GM23338 (cell line): Measurements from ENCODE around the gene SVOPL. TPM values are rescaled to one million over a fixed set of nuclear protein-coding genes. Genes with fewer than 3 reads are reported as not detected.
"Not testable (repeated sequence)": the region's sequence is repeated elsewhere in the genome, so short reads cannot be mapped to it uniquely, and the experiment has no call there.

Experiments used
- ATAC-seq: fragments of 200-7000 bp; cut with Tn5 transposase; 3 replicates; pipeline ENCODE4 v1.9.1; 2020
- DNase-seq: peaks from one replicate; pipeline ENCODE4 v3.0.0-alpha.2; 2015; ENCODE audit warnings: low spot score
- H2AFZ ChIP-seq: fragments of 200-600 bp; sonication (generic); 2 replicates; pipeline ENCODE4 v1.8.0; 2016; ENCODE audit warnings: antibody characterized with exemption, mild to moderate bottlenecking, moderate library complexity
- H3F3A ChIP-seq: fragments of 200-600 bp; sonication (generic); replicated peaks from 2 replicates; pipeline ENCODE4 v1.8.0; 2017; ENCODE audit warnings: antibody characterized with exemption, mixed run types, low read depth
- H3K27ac ChIP-seq: fragments of 200-600 bp; sonication (generic); 2 replicates; pipeline ENCODE4 v1.6.1; 2016; ENCODE audit warnings: low read depth
- H3K27me3 ChIP-seq: fragments of 200-600 bp; sonication (generic); 2 replicates; pipeline ENCODE4 v1.8.0; 2016; ENCODE audit warnings: mild to moderate bottlenecking, mixed run types, moderate library complexity; ENCODE audit not compliant: insufficient read depth
- H3K36me3 ChIP-seq: fragments of 200-600 bp; sonication (generic); 2 replicates; pipeline ENCODE4 v1.8.0; 2016; ENCODE audit warnings: mild to moderate bottlenecking; ENCODE audit not compliant: insufficient read depth
- H3K4me1 ChIP-seq: fragments of 200-600 bp; sonication (generic); 2 replicates; pipeline ENCODE4 v1.8.0; 2016; ENCODE audit warnings: mild to moderate bottlenecking, moderate library complexity; ENCODE audit not compliant: insufficient read depth
- H3K4me2 ChIP-seq: fragments of 200-600 bp; sonication (generic); 2 replicates; pipeline ENCODE4 v1.7.1; 2017; ENCODE audit warnings: mixed run types
- H3K4me3 ChIP-seq: fragments of 200-600 bp; sonication (generic); 2 replicates; pipeline ENCODE4 v1.6.1; 2016; ENCODE audit warnings: mixed run types
- H3K79me2 ChIP-seq: fragments of 200-600 bp; sonication (generic); replicated peaks from 2 replicates; pipeline ENCODE4 v1.8.0; 2017; ENCODE audit warnings: mild to moderate bottlenecking; ENCODE audit not compliant: insufficient read depth
- H3K9me2 ChIP-seq: fragments of 200-600 bp; sonication (generic); 2 replicates; pipeline ENCODE4 v1.8.0; 2017; ENCODE audit not compliant: insufficient read depth
- H4K20me1 ChIP-seq: fragments of 200-600 bp; sonication (generic); replicated peaks from 2 replicates; pipeline ENCODE4 v1.8.0; 2017; ENCODE audit warnings: mild to moderate bottlenecking; ENCODE audit not compliant: insufficient read depth
- H3K27ac Mint-ChIP-seq: 2 replicates; pipeline ENCODE4 v1.8.0; 2020; ENCODE audit warnings: inconsistent platforms, mild to moderate bottlenecking, moderate library complexity, mixed read lengths
- H3K27me3 Mint-ChIP-seq: 3 replicates; pipeline ENCODE4 v1.8.0; 2022; ENCODE audit warnings: low read depth, mild to moderate bottlenecking, moderate library complexity, mixed read lengths, inconsistent platforms; ENCODE audit not compliant: insufficient read depth, poor library complexity
- H3K36me3 Mint-ChIP-seq: 3 replicates; pipeline ENCODE4 v1.8.0; 2021; ENCODE audit warnings: low read depth, mild to moderate bottlenecking, inconsistent platforms, moderate library complexity, mixed read lengths
- H3K4me1 Mint-ChIP-seq: 3 replicates; pipeline ENCODE4 v1.8.0; 2020; ENCODE audit warnings: mild to moderate bottlenecking, inconsistent platforms, mixed read lengths
- H3K4me3 Mint-ChIP-seq: 3 replicates; pipeline ENCODE4 v1.8.0; 2021; ENCODE audit warnings: moderate library complexity, mild to moderate bottlenecking, inconsistent platforms, mixed read lengths
- H3K9me3 Mint-ChIP-seq: 3 replicates; pipeline ENCODE4 v1.8.0; 2020; ENCODE audit warnings: moderate library complexity, mild to moderate bottlenecking, inconsistent platforms, mixed read lengths
- CREB1 ChIP-seq: fragments of 250-450 bp; sonication (Bioruptor Pico); IDR thresholded peaks from 2 replicates; pipeline ENCODE4 v1.5.0; 2020; ENCODE audit warnings: low read depth, mild to moderate bottlenecking, moderate library complexity
- ETS1 ChIP-seq: IDR thresholded peaks from 2 replicates; pipeline ENCODE4 v1.6.1; 2016; ENCODE audit warnings: antibody characterized with exemption
- EZH2 ChIP-seq: fragments of 200-600 bp; sonication (generic); IDR thresholded peaks from one replicate; pipeline ENCODE4 v1.8.0; 2017; ENCODE audit warnings: antibody characterized with exemption, mild to moderate bottlenecking, low read depth; ENCODE audit not compliant: unreplicated experiment
- EZH2phosphoT487 ChIP-seq: fragments of 200-600 bp; sonication (generic); IDR thresholded peaks from one replicate; pipeline ENCODE4 v1.8.1; 2018; ENCODE audit warnings: antibody characterized with exemption; ENCODE audit not compliant: unreplicated experiment
- JUNB ChIP-seq: IDR thresholded peaks from one replicate; pipeline ENCODE4 v1.6.1; 2016; ENCODE audit warnings: antibody characterized with exemption; ENCODE audit not compliant: unreplicated experiment
- NANOG ChIP-seq: IDR thresholded peaks from 2 replicates; pipeline ENCODE4 v1.6.1; 2016; ENCODE audit warnings: antibody characterized with exemption, borderline replicate concordance
- POLR2AphosphoS5 ChIP-seq: IDR thresholded peaks from 2 replicates; pipeline ENCODE4 v1.6.1; 2016; ENCODE audit warnings: antibody characterized with exemption, low read depth
- STAT1 ChIP-seq: IDR thresholded peaks from one replicate; pipeline ENCODE4 v1.6.1; 2016; ENCODE audit warnings: antibody characterized with exemption; ENCODE audit not compliant: unreplicated experiment
- polyA plus RNA-seq: library from polyadenylated mRNA; unstranded; fragments of >200 nt; fragmentation: Nextera tagmentation; extraction: Ambion mirVana; gene quantifications from 2 replicates; pipeline ENCODE4 v1.2.1, GENCODE V29; 2016
- total RNA-seq: library from RNA; depleted of rRNA; stranded (reverse); fragments of >200 nt; shearing (Covaris generic); gene quantifications from 2 replicates; pipeline ENCODE4 v1.2.3, GENCODE V29; 2014
- TF ChIP-seq, protein P1 (sequence below): IDR thresholded peaks from one replicate; pipeline ENCODE4 v1.6.1; 2018; ENCODE audit warnings: antibody characterized with exemption; ENCODE audit not compliant: unreplicated experiment
- TF ChIP-seq, protein P2 (sequence below), 2 experiments: fragments of 200-600 bp in 1 of 2; sonication (generic) in 1 of 2; conservative IDR thresholded peaks; 2 replicates each; pipeline versions ENCODE4 v1.5.1 to v1.6.1; 2016 to 2017; ENCODE audit warnings: antibody characterized with exemption in 2 of 2, low read depth in 2 of 2, mild to moderate bottlenecking in 2 of 2, moderate library complexity in 1 of 2

Gene SVOPL
- total and polyA plus RNA-seq, 2 experiments from 2014 or later: 1.4 to 2.1 TPM

DNA sequence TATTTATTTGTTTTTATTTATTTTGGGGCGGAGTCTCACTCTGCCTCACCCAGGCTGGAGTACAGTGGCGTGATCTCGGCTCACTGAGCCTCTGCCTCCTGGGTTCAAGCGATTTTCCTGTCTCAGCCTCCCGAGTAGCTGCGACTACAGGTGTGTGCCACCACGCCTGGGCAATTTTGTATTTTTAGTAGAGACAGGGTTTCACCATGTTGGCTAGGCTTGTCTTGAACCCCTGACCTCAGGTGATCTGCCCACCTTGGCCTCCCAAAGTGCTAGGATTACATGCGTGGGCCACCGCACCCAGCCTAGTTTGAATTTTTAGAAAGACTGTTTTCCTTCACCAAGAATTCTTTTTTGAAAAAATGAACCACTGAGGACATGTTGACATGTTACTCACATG lies 5.4 kb downstream of the SVOPL start:
- H3K27ac Mint-ChIP-seq, H3K9me3 Mint-ChIP-seq, H3K4me2 ChIP-seq, H3K4me1 ChIP-seq, H3K9me2 ChIP-seq, H3K4me1 Mint-ChIP-seq, H4K20me1 ChIP-seq, H3K4me3 Mint-ChIP-seq, H3K4me3 ChIP-seq, H3K27ac ChIP-seq, H3K79me2 ChIP-seq, H3K27me3 ChIP-seq, H2AFZ ChIP-seq, H3F3A ChIP-seq, H3K27me3 Mint-ChIP-seq, DNase-seq, ATAC-seq, H3K36me3 ChIP-seq, H3K36me3 Mint-ChIP-seq: not testable (repeated sequence)

- H3K36me3 ChIP-seq: no peaks in the 10 kb centered on the region
- H3K27ac ChIP-seq: no peak overlapping the region
- H3F3A ChIP-seq: no peaks in the 10 kb centered on the region
- H3K27me3 ChIP-seq: no peaks in the 10 kb centered on the region
- H3K9me3 Mint-ChIP-seq: no peaks in the 10 kb centered on the region; the same call in 1 of the 3 replicates
- H3K36me3 Mint-ChIP-seq: no peaks in the 10 kb centered on the region
- no peaks in the 10 kb centered on the region for H4K20me1 ChIP-seq
- H3K4me1 Mint-ChIP-seq: no peaks in the 10 kb centered on the region
- H3K4me3 Mint-ChIP-seq: no peak overlapping the region
- no peaks in the 10 kb centered on the region for H3K79me2 ChIP-seq
- TF ChIP-seq EZH2 (no peak), CREB1 (CRISPR knock-in tag) (no peak), EZH2phosphoT487 (no peak), JUNB (no peak), POLR2AphosphoS5 (no peak)
- TF ChIP-seq, protein P1, sequence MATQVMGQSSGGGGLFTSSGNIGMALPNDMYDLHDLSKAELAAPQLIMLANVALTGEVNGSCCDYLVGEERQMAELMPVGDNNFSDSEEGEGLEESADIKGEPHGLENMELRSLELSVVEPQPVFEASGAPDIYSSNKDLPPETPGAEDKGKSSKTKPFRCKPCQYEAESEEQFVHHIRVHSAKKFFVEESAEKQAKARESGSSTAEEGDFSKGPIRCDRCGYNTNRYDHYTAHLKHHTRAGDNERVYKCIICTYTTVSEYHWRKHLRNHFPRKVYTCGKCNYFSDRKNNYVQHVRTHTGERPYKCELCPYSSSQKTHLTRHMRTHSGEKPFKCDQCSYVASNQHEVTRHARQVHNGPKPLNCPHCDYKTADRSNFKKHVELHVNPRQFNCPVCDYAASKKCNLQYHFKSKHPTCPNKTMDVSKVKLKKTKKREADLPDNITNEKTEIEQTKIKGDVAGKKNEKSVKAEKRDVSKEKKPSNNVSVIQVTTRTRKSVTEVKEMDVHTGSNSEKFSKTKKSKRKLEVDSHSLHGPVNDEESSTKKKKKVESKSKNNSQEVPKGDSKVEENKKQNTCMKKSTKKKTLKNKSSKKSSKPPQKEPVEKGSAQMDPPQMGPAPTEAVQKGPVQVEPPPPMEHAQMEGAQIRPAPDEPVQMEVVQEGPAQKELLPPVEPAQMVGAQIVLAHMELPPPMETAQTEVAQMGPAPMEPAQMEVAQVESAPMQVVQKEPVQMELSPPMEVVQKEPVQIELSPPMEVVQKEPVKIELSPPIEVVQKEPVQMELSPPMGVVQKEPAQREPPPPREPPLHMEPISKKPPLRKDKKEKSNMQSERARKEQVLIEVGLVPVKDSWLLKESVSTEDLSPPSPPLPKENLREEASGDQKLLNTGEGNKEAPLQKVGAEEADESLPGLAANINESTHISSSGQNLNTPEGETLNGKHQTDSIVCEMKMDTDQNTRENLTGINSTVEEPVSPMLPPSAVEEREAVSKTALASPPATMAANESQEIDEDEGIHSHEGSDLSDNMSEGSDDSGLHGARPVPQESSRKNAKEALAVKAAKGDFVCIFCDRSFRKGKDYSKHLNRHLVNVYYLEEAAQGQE: no peak
- peaks cover 2% of the 10 kb centered on the region for H3K27me3 Mint-ChIP-seq
- ATAC-seq (no peak), DNase-seq (no peak)
- no peak overlapping the region for H3K4me2 ChIP-seq
- no peak overlapping the region for H3K4me3 ChIP-seq
- H2AFZ ChIP-seq: no peak overlapping the region
- H3K9me2 ChIP-seq: 0 out of 2 replicates have a peak, but pooled peaks cover 2% of the 10 kb centered on the region
- H3K4me1 ChIP-seq: no peaks in the 10 kb centered on the region
- H3K27ac Mint-ChIP-seq: no peak overlapping the region
Observed at GRCh38 chr7:138695106-138695505, 6.1 kb downstream of the SVOPL start.

GRCh38 chr7:138691178-138691577 lies 10.0 kb downstream of the SVOPL start:
- Mint-ChIP-seq H3K4me3 (no peak overlapping the region), H3K36me3 (peaks cover 6% of the 10 kb centered on the region; the same call in 1 of the 3 replicates), H3K4me1 (no peaks in the 10 kb centered on the region), H3K27ac (no peak overlapping the region), H3K27me3 (no peaks in the 10 kb centered on the region), H3K9me3 (peaks cover 11% of the 10 kb centered on the region)
- Histone ChIP-seq H3K36me3 (no peaks in the 10 kb centered on the region), H3K27ac (no peak overlapping the region), H3K4me3 (no peak overlapping the region), H3F3A (no peaks in the 10 kb centered on the region), H3K4me1 (no peaks in the 10 kb centered on the region), H3K27me3 (no peaks in the 10 kb centered on the region), H2AFZ (no peak overlapping the region), H4K20me1 (no peaks in the 10 kb centered on the region), H3K9me2 (no peaks in the 10 kb centered on the region), H3K4me2 (no peak overlapping the region), H3K79me2 (no peaks in the 10 kb centered on the region)
- DNase-seq: no peak
- ATAC-seq: no peak
- TF ChIP-seq, protein P1: no peak
- TF ChIP-seq POLR2AphosphoS5 (no peak), STAT1 (no peak), NANOG (no peak), EZH2phosphoT487 (no peak), JUNB (no peak), ETS1 (no peak), CREB1 (CRISPR knock-in tag) (no peak)
- TF ChIP-seq, protein P2, sequence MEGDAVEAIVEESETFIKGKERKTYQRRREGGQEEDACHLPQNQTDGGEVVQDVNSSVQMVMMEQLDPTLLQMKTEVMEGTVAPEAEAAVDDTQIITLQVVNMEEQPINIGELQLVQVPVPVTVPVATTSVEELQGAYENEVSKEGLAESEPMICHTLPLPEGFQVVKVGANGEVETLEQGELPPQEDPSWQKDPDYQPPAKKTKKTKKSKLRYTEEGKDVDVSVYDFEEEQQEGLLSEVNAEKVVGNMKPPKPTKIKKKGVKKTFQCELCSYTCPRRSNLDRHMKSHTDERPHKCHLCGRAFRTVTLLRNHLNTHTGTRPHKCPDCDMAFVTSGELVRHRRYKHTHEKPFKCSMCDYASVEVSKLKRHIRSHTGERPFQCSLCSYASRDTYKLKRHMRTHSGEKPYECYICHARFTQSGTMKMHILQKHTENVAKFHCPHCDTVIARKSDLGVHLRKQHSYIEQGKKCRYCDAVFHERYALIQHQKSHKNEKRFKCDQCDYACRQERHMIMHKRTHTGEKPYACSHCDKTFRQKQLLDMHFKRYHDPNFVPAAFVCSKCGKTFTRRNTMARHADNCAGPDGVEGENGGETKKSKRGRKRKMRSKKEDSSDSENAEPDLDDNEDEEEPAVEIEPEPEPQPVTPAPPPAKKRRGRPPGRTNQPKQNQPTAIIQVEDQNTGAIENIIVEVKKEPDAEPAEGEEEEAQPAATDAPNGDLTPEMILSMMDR (conservative IDR thresholded peaks at IDR 0.05; ENCODE audit: low read depth in 2 of 2): no peak
